ENCODE results near the gene DGAT2.
"Not testable (repeated sequence)": the region's sequence is repeated elsewhere in the genome, so short reads cannot be mapped to it uniquely, and the experiment has no call there.

DGAT2 gene, protein sequence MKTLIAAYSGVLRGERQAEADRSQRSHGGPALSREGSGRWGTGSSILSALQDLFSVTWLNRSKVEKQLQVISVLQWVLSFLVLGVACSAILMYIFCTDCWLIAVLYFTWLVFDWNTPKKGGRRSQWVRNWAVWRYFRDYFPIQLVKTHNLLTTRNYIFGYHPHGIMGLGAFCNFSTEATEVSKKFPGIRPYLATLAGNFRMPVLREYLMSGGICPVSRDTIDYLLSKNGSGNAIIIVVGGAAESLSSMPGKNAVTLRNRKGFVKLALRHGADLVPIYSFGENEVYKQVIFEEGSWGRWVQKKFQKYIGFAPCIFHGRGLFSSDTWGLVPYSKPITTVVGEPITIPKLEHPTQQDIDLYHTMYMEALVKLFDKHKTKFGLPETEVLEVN

DNA sequence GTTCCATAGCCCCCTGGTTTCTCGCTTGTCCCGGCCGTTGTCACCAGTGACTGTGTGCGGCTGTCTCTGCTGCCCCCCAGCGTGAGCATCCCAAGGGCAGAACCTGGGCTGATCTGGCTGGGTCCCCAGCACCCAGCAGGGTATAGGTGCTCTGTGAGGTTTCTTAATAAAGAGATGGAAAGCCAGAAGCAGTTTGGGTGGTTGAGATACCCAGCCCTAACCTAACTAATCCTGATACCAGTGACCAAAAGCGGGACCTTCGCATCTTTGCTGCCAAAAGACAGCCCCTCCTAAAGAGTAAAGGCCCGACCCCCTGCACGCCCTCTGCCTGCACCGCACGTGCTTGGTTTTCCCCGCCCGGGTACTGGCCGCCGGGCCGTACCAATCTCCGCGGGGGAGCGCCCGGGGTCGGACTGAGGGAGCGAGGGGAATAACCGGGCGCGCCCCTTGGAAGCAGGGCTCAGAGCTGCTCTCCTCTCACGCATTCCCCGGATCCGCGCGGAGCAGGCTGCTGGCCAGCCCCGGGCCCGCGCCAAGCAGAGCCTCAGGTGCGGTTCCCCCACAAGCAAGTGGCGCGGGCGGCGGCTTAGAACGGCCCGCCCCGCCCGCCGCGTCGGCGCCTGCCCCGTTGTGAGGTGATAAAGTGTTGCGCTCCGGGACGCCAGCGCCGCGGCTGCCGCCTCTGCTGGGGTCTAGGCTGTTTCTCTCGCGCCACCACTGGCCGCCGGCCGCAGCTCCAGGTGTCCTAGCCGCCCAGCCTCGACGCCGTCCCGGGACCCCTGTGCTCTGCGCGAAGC is at the start of gene DGAT2:
Gene DGAT2, plus strand, starts transcription at position 667 of the 797 bp plus-strand sequence. CDS start 214 bp downstream, outside the sequence.
- DNase-seq = peak; percentile 56 to 59

GRCh38 chr11:75719340-75720239 is 49.0 kb upstream of the DGAT2 start:
- DNase-seq = no peak

DNA sequence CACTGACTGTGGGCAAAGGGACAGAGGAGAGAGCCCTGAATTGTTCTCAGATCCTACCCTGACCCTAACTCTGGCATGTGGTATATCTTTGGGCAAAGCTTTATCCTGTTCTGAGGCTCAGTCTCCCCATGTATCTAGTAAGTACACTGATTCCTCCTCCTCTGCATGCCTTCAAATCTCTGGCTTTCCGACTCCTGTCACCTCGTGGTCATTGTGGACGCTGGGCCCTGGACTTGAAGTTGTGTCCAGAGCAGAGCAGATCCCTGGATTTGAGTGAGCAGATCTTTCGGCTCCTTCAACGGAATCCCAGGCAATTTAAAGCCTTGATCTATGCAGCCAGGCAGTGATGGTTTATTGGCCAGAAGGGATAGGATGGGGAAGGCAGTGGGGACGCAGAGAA is 47.9 kb upstream of the DGAT2 start:
- no peak for DNase-seq

DNA sequence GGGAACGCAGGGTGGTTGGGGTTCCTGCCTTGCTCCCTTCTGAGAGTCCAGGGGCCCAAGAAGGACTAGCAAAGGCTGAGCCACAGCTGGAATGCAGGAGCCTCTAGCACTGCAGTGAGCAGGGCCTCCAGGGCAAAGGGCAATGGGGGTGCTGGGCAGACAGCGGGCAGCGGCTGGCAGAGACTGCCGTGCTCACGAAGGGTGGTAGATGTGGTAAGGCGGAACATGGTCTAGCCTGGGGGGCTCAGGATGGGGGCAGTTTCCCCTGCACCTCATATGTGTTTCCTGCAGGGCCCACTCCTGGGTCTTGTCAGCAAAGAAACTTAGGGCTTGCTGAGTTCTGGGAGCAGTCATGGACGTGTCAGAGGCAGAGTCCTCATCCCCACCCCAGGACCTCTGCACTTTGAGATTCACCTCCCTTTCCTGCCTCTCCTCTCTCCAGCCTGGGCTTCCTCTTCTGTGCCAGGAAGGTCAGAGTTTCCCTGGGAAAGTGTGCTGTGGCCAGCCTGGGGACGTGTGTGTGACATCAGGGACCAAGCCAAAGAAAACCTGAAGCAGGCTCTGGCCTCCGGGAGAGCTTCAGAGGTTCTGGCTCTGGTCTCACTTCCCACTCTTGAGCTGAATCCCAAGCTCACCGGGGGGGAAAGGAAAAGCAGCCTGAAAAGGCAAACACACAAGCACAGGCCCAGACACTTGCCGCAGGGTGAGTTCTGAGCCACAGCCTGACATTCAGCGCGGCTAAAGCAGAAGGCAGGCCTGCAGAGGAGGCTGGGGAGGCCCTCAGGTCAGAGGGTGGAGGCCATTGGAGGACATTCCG is 46.5 kb upstream of the DGAT2 start:
- DNase-seq = no peak

DNA sequence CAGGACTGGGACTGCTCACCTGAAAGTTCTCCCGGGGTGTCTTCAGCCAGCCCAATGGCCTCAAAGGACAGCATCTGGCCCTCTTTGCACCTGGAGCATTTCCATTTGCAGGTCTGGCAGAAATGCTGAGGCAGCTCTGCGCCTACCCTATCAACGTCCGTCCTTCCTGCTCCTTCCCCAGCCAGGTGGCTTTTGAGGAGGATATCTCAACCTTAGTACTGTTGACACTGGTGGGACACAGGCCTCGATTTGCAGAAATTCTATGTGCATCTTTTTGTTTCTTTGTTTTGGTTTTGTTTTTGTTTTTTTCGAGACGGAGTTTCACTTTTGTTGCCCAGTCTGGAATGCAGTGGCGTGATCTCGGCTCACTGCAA is 45.9 kb upstream of the DGAT2 start:
- DNase-seq = no peak

DNA sequence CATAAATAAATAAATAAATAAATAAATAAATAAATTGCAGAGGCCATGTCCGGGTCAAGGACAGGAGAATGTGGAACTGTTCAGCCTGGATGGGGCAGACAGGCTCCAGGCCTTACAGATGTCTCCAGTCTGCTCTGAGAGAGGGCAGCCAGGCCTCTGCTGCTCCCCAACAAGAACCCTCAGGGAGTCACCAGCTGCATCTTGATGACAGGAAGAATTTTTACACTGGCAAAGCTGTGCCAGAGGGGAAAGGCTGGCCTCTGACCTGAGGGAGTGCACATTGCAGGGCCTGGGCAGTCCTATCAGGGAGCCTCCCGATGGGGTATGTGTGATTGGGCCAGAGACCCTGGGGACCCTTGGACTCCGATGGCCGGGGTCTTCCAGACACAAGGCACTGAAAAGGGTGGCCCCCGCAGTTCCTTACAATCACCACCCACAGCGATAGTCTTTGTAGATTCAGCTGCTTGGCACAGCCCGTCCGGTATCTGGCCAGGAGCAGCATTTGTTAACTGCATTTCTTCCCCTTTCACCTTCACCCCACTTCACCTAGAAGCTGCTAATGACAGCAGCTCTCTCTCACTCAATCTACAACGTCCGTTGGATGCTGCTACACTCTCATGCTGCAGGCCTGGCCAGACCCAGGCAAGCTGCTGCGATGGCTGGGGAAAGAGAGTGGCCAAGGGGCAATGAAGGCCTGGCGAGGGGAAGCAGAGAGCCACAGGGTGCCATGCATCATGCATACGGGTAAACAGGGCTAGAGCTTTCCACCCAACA is 42.8 kb upstream of the DGAT2 start:
- no peak for DNase-seq

GRCh38 chr11:75728992-75729391 is 39.6 kb upstream of the DGAT2 start:
- DNase-seq = no peak

DNA sequence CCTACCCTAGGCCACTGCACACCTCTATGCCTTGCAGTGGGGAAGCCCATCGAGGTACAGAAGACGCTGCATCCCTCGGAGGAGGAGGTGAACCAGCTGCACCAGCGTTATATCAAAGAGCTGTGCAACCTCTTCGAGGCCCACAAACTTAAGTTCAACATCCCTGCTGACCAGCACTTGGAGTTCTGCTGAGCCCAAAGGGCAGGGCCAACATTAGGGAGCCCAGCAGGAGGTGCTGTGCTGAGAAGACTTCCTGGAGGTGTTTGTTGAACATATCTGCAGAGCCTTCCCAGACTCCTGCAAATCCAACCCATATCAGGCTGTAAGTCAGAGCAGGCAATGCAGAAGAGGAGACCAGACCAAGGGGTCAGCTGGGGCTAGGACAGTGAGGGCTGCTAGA is 37.5 kb upstream of the DGAT2 start:
- DNase-seq = no peak

DNA sequence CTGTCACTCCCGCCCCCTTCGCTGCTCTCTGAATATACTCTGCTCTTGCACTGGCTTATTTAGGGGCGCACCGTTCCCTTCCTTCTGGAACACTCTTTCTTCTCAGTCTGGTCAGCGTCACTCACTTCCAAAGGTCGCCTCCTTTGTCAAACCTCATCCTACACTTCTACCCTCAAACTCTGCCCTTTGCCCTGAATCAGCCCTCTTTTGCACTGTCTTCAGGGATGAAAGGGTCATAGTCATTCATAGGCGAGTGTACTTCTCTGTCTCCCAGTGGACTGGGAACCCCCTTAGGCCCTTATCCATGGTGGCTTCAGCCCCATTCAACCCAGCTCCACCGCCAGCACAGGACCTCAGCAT is 35.5 kb upstream of the DGAT2 start:
- DNase-seq = no peak

DNA sequence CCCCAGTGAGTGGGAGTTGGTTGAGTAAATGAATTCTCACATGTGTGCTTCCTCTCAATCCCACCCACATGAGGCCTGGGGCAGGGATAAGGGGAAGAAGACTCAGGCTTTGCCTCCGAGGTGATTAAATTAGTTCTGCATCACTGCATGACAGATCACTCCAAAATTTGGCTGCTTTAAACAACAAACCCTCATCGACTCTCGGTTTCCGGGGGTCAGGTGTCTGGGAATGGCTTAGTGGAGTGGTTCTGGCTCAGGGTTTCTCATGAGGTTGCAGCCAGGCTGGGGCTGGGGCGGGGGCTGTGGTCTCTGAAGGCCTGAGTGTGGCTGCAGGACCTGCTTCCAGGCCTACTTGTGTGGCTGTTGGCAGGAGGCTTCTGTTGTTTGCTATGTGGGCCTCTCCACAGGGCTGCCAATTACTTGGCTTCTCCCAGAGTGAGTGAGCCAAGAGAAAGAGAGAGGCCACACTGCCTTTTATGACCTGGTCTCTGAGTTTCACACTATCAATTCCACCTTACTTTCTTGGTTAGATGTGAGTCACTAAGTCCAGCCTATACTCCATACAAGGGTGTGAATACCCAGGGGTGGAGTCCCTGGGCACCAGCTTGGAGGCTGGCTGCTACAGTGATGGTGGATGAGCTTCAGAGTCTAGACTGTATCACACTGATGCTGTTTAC is 35.0 kb upstream of the DGAT2 start:
- DNase-seq = no peak

DNA sequence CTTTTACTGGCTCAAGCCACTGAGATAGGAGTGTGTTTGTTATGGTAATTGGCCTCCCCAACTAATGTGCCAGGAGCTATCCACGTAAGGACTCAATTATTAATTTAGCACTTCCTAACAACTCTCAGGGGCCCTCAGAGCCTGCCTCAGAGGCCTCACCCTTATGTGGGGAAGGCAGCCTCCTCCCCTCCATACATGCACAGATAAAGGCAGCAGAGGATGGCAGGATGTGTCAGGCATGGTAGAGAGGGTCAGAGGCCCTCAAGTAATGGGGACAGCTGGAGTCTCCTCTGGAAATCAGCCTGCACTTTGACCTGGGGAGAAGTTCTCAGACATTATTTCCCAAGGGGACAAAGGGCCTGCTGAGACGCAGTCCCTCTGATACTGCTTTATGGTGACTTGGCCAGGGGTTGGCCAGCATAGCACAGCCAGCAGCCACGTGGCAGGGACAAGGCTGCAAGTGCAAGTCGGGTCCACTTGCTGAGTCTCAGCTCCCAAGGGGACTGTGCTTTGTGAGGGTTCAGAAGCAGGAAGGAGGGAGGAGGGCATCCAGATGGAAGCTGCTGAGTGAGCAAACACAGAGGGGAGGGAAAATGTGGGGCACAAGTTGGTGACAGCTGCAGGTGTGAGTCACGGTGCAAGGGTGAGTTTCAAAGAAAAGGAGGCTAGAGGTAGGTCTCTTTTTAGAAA is 33.9 kb upstream of the DGAT2 start:
- no peak for DNase-seq

GRCh38 chr11:75735181-75735845 is 33.3 kb upstream of the DGAT2 start:
- no peak for DNase-seq

DNA sequence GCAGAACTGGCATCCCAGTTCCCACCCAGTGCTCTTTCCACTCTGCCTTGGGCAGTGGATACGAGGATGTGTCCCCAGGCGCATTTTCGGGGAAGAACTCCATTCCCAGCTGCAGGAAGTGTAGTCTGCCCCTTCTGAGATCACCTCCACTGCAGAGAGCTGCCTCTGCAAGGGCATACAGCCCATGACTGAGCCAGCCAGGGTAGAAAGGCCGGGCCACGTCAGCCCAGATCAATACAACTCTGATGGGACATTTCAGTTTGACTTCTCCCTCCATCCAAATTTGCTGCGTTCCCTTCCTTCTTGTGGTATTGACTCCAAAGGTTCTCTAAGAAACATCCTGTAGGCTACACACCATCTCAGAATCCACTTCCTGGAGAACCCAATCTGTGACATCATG is 31.3 kb upstream of the DGAT2 start:
- no peak for DNase-seq

DNA sequence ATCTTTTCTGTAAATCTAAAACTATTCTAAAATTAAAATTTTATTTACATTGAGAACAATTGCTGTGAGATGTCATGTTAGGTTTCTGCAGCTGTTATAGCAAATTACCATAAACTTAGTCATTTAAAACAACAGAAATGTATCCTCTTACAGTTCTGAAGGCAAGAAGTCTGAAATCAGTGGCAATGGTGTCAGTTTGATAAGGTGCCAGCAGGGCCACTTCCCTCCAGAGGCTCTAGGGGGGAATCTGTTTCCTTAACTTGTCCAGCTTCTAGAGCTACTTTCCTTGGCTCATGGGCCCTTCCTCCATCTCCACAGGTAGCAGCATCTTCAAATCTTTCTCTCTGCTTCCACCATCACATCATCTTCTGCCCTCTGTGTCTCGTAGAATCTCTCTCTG is 27.9 kb upstream of the DGAT2 start:
- DNase-seq = no peak

DNA sequence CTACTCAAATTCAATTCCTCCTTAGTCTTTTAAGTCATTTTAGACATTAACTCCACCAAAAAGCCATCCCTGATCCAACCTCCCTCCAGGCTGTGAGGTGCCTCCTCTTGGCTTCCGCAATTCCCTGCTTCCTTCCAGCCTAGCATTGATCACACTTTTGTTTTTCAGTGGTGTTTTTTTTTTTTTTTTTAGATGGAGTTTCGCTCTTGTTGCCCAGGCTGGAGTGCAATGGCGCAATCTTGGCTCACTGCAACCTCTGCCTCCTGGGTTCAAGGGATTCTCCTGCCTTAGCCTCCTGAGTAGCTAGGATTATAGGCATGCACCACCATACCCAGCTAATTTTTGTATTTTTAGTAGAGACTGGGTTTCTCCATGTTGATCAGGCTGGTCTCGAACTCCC is 25.4 kb upstream of the DGAT2 start:
- not testable (repeated sequence) for DNase-seq

DNA sequence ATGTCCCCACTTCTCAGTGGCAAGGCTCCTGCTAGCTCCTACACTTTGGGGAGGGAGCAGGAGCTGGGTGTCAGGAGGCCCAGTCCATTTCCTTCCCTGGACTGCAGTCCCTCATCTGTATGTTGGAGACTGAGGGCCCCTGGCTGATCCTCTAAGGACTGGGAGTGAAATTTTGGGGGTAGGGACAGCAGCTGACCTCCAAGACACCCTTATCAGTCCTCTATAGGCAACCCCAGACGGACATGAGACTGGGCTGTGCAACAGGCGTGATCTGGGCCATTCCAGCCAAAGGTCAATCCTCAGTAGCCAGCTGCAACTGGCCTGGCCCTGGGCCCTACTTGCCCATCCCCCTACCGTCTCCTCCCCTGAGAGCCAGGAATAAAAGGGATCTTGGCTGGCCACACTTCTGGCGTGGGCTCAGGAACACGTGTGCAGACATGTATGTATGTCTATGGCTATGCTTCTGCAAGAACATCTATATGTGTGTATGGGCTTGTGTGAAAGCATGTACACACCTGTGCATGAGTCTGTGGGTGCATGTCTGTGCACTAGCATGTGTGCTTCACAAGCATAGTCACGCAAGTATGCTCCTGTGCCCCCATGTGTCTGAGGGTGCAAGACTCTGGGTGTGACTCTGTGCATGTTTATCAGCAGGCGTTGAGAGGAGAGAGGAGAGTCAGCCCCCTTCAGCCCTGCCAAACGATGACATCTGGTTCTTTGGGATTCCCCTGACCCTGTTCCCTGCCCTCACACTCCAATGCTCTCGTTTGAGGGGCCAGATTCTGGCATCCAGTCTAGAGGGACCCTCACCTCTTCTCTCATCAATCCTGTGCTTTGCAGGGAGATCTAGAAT is 24.6 kb upstream of the DGAT2 start:
- no peak for DNase-seq

- DNase-seq = no peak
Measured at GRCh38 chr11:75745807-75746206, 22.8 kb upstream of the DGAT2 start.

- DNase-seq = not testable (repeated sequence)
Measured at GRCh38 chr11:75748729-75749273, 19.8 kb upstream of the DGAT2 start.

All from AML-193 (cell line).